PFSK-1 (cell line): ENCODE results near the gene TCF25.

Experiments
- POLR2AphosphoS5 ChIP-seq: IDR thresholded peaks from 2 replicates; pipeline ENCODE4 v1.6.1; 2012; ENCODE audit warnings: low read depth, mild to moderate bottlenecking, control low read depth, low read length, moderate library complexity
- REST ChIP-seq, 2 experiments: IDR thresholded peaks; 2 replicates each; pipeline versions ENCODE4 v1.6.1 to v1.8.0; 2011 to 2012; ENCODE audit warnings: low read depth in 2 of 2, low read length in 2 of 2, control low read depth in 1 of 2, inconsistent platforms in 1 of 2, mild to moderate bottlenecking in 1 of 2, moderate library complexity in 1 of 2; ENCODE audit not compliant: insufficient read depth in 1 of 2
- SIN3A ChIP-seq: IDR thresholded peaks from 2 replicates; pipeline ENCODE4 v1.6.1; 2012; ENCODE audit warnings: mild to moderate bottlenecking, low read length, moderate library complexity, borderline replicate concordance; ENCODE audit not compliant: insufficient read depth

GRCh38 chr16:89837014-89837546, 36.3 kb upstream of the TCF25 start:
- no peak for TF ChIP-seq POLR2AphosphoS5
- no peak for TF ChIP-seq SIN3A
- no peak for TF ChIP-seq REST (IDR thresholded peaks at IDR 0.05; ENCODE audit: insufficient read depth in 1 of 2, low read depth in 2 of 2, low read length in 2 of 2)
